ENCODE results near the gene PPM1G.

DNA sequence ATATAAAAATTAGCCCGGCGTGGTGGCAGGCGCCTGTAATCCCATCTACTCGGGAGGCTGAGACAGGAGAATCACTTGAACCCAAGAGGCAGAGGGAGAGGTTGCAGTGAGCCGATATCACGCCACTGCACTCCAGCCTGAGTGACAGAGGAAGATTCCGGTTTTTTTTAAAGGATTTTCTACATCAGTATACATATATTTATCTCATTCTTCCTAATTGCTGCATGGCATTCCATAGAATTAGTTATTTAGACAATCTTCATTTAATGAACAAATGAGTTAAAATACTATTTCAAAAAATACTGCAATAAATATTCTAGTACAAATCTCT lies 54.8 kb downstream of the PPM1G start:
- no peak for TF ChIP-seq EZH2 (IDR thresholded peaks at IDR 0.05)
- no peak for TF ChIP-seq POLR2AphosphoS5 (IDR thresholded peaks at IDR 0.05; ENCODE audit: borderline replicate concordance, low read depth, low read length)

Measured in SK-N-MC (cell line).